HEK293T (cell line): ENCODE results near the gene ACOXL.

Experiments
- CTCF ChIA-PET: fragments of 350-600 bp; formaldehyde crosslinking; extraction: SDS; loops from one replicate; lab custom pipeline; 2021; ENCODE audit warnings: antibody characterized with exemption, inconsistent platforms; lab: Yijun Ruan, JAX
- POLR2A ChIA-PET: fragments of 350-600 bp; formaldehyde crosslinking; extraction: SDS; loops from one replicate; lab custom pipeline; 2020; ENCODE audit warnings: antibody characterized with exemption, inconsistent platforms; lab: Yijun Ruan, JAX
- DNase-seq: peaks from one replicate; pipeline ENCODE4 v3.0.0; 2012; ENCODE audit warnings: mixed read lengths; ENCODE audit errors: extremely low spot score
- ARNT ChIP-seq: fragments of 450-650 bp; IDR thresholded peaks from 2 replicates; pipeline ENCODE4 v1.6.1; 2017; ENCODE audit warnings: mild to moderate bottlenecking
- BHLHE40 ChIP-seq: fragments of 450-650 bp; IDR thresholded peaks from 2 replicates; pipeline ENCODE4 v1.6.1; 2016; ENCODE audit warnings: mild to moderate bottlenecking, moderate library complexity, borderline replicate concordance
- CTBP1 ChIP-seq: fragments of 450-650 bp; IDR thresholded peaks from 2 replicates; pipeline ENCODE4 v1.6.1; 2016; ENCODE audit warnings: borderline replicate concordance
- ELF4 ChIP-seq: fragments of 450-650 bp; IDR thresholded peaks from 2 replicates; pipeline ENCODE4 v1.6.1; 2017; ENCODE audit warnings: antibody characterized with exemption
- FOXA1 ChIP-seq: fragments of 450-650 bp; IDR thresholded peaks from 2 replicates; pipeline ENCODE4 v1.6.1; 2016; ENCODE audit warnings: mild to moderate bottlenecking
- FOXK2 ChIP-seq: fragments of 450-650 bp; IDR thresholded peaks from 2 replicates; pipeline ENCODE4 v1.6.1; 2016; ENCODE audit warnings: mild to moderate bottlenecking
- FOXM1 ChIP-seq: fragments of 450-650 bp; IDR thresholded peaks from 2 replicates; pipeline ENCODE4 v1.6.1; 2017; ENCODE audit warnings: mild to moderate bottlenecking, borderline replicate concordance
- HDGF ChIP-seq: fragments of 450-650 bp; IDR thresholded peaks from 2 replicates; pipeline ENCODE4 v1.6.1; 2017; ENCODE audit warnings: antibody characterized with exemption, borderline replicate concordance
- L3MBTL2 ChIP-seq: fragments of 450-650 bp; conservative IDR thresholded peaks from 2 replicates; pipeline ENCODE4 v1.6.1; 2016; ENCODE audit warnings: mild to moderate bottlenecking
- LEF1 ChIP-seq: fragments of 450-650 bp; IDR thresholded peaks from 2 replicates; pipeline ENCODE4 v1.6.1; 2017; ENCODE audit warnings: mild to moderate bottlenecking, borderline replicate concordance
- NFRKB ChIP-seq: fragments of 450-650 bp; IDR thresholded peaks from 2 replicates; pipeline ENCODE4 v1.6.1; 2016; ENCODE audit warnings: mild to moderate bottlenecking, moderate library complexity
- PKNOX1 ChIP-seq: fragments of 450-650 bp; IDR thresholded peaks from 2 replicates; pipeline ENCODE4 v1.6.1; 2016
- SP1 ChIP-seq: fragments of 450-650 bp; IDR thresholded peaks from 2 replicates; pipeline ENCODE4 v1.6.1; 2017
- SUZ12 ChIP-seq: fragments of 450-650 bp; IDR thresholded peaks from 2 replicates; pipeline ENCODE4 v1.6.1; 2016; ENCODE audit warnings: mild to moderate bottlenecking
- TARDBP ChIP-seq: fragments of 450-650 bp; IDR thresholded peaks from 2 replicates; pipeline ENCODE4 v1.6.1; 2016
- ZNF384 ChIP-seq: fragments of 450-650 bp; IDR thresholded peaks from 2 replicates; pipeline ENCODE4 v1.6.1; 2016

Gene ACOXL

GRCh38 chr2:111157071-111157661, 424.8 kb downstream of the ACOXL start:
- DNase-seq, result no peak
- CTCF ChIA-PET, result no interaction called here
- TF ChIP-seq ELF4, result no peak
- no peak for TF ChIP-seq LEF1
- TF ChIP-seq FOXA1, result no peak
- TF ChIP-seq PKNOX1, result no peak
- no peak for TF ChIP-seq FOXK2
- no peak for TF ChIP-seq NFRKB
- TF ChIP-seq ARNT, result no peak
- no peak for TF ChIP-seq ZNF384
- no peak for TF ChIP-seq SUZ12
- no peak for TF ChIP-seq CTBP1
- POLR2A ChIA-PET, result interaction anchor here (0.9 to 1.0 kb wide), 2 partner anchors 17 to 36 kb away, joined by 4 read pairs; partner anchors contain the start of gene BCL2L11

- ChIA-PET CTCF (no interaction called here), POLR2A (no interaction called here)
- no peak for DNase-seq
- TF ChIP-seq TARDBP (no peak), L3MBTL2 (no peak)
These were observed 425.4 kb downstream of the ACOXL start for GRCh38 chr2:111157798-111158197.

GRCh38 chr2:111159641-111160040, 427.3 kb downstream of the ACOXL start:
- no peak for DNase-seq
- ChIA-PET POLR2A (interaction anchor here (1.3 kb wide), 1 partner anchor 12 kb away, joined by 3 read pairs; no protein-coding TSS in a partner anchor), CTCF (no interaction called here)
- TF ChIP-seq L3MBTL2, result no peak
- no peak for TF ChIP-seq PKNOX1
- TF ChIP-seq CTBP1, result no peak
- TF ChIP-seq SUZ12, result no peak
- TF ChIP-seq FOXK2, result no peak
- TF ChIP-seq SP1, result no peak
- TF ChIP-seq ZNF384, result no peak
- no peak for TF ChIP-seq HDGF
- no peak for TF ChIP-seq ELF4
- no peak for TF ChIP-seq ARNT
- TF ChIP-seq LEF1, result no peak
- no peak for TF ChIP-seq FOXM1
- TF ChIP-seq TARDBP, result no peak
- no peak for TF ChIP-seq FOXA1
- no peak for TF ChIP-seq BHLHE40
- no peak for TF ChIP-seq NFRKB

- ChIA-PET CTCF (no interaction called here), POLR2A (no interaction called here)
- DNase-seq, result no peak
- TF ChIP-seq ARNT (no peak), BHLHE40 (no peak), FOXK2 (no peak), HDGF (no peak), CTBP1 (no peak), ZNF384 (no peak), FOXA1 (no peak), NFRKB (no peak), ELF4 (no peak), TARDBP (no peak), PKNOX1 (no peak), L3MBTL2 (no peak), SUZ12 (no peak), LEF1 (no peak), FOXM1 (no peak), SP1 (no peak)
These were observed 428.4 kb downstream of the ACOXL start for GRCh38 chr2:111160758-111161157.

- POLR2A ChIA-PET, result no interaction called here
These were observed 429.6 kb downstream of the ACOXL start for GRCh38 chr2:111161971-111162370.

More at GRCh38 chr2:111161971-111162370, 429.6 kb downstream of the ACOXL start:
- CTCF ChIA-PET, result no interaction called here
- no peak for TF ChIP-seq FOXA1
- no peak for TF ChIP-seq HDGF
- no peak for TF ChIP-seq FOXM1
- no peak for TF ChIP-seq NFRKB
- TF ChIP-seq ELF4, result no peak
- no peak for TF ChIP-seq LEF1
- no peak for TF ChIP-seq PKNOX1
- TF ChIP-seq TARDBP, result no peak
- no peak for DNase-seq
